Iris pigment epithelial cell (primary cell): ENCODE data around the gene EMD.

ENCODE experiments used
- DNase-seq: peaks from one replicate; pipeline ENCODE4 v3.0.0-alpha.2; 2011; ENCODE audit warnings: low read depth

EMD gene

DNA sequence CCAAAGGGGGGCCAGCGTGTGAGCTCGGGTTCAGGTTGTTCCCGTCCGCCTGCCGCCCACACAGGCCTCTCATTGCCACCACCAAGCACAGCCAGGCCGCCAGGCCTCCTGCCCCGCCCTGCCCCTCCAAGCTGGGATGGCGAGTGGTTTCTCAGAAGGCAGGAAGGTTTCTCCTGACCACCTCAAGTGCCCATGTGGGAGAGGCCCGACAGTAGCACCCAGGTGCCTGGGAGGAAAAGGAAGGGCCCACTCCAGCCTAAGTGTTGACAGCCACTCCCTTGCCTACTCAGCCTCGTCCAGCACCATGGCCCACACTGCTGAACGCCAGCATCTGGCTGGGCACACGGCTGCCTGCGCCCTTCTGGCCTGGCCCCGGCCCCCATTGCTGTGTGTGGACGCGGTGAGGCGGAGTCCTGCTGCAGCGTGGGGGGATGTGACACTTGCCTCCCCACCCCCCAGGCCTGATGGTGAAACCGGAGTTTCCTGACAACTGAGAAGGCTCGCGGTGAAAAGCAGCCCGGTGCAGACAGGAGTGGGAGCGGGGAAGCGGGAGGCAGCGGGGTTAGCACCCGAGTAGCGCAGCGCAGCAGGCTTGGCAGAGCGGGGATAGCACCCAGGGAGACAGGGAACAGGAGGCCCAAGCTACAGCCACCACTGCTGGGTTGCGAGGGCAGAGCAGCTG is 23.9 kb upstream of the EMD start:
- DNase-seq, result no peak

DNA sequence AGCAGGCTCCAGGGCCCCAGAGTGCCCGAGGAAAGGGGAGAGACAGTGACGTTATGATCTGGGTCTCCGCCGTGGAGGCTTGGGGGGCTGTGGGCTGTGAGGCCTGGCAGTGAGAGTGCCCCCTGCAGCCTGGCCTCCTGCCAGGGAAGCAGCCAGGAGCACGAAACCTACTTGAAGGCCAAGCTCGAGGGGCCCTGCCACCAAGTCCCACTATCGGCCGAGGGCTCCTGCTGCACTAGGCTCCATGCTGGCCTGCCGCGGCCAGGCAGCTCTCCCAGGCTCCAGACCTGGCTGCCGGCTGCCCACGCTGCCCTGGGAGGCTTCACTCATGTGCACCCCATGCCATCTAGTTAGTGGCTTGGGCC is 23.3 kb upstream of the EMD start:
- DNase-seq, result no peak

DNA sequence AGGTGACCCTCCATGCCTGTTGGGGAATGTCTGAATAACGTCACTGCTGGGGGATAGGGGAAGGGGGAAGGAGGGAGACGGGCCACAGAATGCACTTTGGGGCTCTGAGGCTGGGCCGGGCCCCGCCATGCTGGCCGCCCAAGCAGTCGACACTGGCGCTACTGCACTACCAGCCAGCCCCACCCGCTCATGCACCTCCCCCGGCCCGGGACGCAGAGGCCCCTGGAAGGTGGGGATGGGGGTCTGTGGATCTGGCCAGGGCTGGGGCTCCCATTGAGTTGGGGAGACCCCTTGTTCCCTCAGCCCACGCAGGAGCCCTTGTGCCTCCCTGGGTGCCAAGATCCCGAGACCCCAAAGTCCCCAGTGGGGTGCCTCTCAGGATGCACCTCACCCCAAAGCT is 22.5 kb upstream of the EMD start:
- no peak for DNase-seq

DNA sequence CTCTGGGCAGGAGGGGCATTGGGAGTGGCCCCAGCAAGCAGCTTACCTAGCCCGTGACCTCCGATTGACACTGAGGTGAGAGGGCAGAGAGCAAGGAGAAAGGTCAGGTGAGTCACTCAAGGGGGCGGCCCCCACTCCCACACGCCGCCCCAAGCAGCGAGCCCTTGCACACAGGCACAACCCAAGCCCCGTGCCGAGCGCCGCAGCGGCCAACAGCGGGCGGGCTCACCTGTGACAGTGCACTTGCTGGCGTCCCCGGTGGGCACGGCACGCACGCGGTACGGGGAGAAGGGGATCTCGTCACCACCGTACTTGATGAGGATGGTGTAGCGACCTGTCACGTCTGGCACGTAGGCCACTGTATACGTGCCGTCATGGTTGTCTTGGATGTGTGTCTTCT is 21.9 kb upstream of the EMD start:
- DNase-seq, result no peak

DNA sequence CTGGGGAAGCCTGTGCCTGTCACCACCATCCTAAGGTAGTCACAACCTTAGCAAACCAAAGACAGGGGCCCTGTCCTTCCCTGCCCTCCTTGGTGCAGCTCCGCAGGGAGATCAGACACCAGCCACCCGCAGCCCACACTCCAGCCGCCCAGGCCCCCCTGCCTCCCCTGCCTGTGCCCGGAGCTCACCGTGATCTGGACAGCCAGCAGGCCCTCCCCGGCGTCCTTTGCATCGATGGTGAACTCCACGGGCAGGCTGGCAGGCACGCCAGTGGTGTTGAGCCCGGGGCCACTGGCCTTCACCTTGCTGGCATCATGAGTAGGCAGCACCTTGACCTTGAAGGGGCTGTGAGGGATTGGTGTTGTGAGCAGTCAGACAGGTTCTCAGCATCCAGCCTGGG is 21.1 kb upstream of the EMD start:
- no peak for DNase-seq

DNA sequence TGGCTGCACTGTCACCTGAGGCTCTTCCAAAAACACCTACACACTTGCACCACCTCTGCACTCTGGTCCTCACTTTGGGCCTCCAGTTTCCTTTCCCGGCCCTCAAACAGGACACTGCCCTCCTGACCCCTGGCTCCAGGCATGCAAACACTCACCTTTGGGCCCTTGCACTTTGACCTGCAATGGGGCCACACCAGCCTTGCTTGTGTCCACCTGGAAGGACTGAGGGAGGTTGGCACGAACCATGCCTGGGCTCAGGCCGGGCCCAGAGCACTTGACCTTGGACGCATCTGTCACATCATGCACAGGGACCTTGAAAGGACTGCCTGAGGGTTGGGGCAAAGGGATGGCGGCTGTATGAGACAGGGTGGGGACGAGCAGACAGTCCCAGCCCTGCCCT is 20.3 kb upstream of the EMD start:
- no peak for DNase-seq

DNA sequence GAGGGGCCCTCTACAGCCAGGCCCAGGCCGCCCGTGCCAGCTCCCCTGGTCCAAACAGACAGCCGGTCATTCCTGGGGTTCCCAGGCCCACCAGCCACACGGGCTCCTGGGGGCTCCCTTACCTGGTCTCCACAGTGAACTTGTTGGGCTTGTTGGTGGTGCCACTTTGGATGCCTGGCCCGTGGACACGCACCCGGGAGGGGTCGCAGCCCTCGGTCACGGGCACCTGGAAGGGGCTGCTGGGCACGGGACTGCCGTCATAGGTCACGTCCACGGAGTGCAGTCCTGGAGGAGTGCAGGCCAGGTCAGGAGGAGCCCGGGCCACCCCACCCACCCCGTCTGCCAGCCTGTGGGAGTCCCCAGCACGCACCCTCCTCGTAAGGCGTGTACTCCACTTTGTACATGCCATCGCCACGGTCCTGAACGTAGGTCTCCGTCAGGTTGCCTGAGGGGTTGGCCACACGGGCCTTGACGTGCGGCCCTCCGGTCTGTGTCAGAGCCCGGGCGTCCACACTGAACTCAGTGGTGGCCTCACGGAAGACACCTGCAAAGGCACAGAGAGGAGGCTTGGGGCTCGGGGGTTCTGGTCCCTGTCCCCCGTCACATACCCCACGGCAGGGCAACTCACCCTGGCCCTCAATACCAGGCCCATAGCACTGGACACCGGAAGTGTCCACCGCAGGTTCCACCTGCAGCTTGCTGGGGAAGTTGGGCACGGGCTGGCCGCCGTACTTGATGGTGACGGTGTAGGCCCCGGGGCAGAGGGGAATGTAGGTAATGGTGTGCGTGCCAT is 19.5 kb upstream of the EMD start:
- no peak for DNase-seq

DNA sequence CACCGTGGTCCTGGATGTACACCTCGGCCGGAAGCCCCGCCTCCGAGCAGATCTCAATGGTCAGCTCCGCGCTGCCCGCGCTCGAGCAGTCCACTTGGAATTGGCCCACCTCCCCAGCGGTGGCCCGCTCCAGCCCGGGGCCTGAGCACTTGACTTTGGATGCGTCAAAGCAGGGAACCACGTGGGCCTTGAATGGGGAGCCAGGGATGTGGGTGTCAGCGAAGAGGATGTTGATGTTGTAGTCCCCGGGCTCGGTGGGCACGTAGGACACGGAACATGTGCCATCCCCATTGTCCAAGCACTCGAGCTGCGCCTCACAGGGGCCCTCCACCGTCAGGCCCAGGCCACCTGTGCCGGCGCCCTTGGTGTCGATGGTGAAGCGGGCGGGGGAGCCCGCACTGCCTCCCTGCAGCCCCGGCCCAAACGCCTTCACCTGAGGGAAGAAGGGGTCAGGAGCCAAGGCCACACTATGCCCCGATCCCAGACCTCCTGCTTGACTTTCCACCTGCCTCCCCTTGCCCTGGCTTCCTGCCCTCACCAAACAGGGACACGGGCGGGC is 18.9 kb upstream of the EMD start:
- DNase-seq, result no peak

DNA sequence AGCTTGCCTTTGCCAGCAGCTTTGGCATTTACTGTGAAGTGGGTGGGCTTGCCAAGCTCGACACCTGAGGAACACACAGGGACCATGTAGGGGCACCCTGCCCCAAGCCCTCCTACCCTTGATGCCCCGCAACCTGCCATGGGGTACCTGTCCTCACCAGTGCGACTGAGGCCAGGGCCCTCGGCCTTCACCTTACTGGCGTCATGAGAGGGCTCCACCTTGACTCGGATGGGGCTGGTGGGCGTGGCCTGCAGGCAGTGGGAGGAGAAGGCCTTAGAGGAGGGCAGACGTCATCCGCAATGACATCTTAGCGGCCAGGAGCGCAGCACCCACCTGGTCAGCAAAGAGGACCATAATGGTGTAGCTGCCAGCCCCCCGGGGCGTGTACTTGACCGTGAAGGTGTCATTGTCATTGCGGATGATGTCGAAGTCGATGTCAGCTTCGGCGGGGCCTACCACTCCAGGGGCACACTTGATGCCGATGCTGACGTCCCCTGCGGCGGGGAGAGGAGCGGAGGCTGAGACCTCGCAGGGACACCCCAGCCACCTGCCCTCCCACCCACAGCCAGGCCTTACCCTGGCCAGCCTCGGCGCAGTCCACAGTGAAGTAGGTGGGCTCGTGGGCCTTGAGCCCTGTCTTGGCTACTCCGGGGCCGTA is 16.9 kb upstream of the EMD start:
- DNase-seq, result no peak

DNA sequence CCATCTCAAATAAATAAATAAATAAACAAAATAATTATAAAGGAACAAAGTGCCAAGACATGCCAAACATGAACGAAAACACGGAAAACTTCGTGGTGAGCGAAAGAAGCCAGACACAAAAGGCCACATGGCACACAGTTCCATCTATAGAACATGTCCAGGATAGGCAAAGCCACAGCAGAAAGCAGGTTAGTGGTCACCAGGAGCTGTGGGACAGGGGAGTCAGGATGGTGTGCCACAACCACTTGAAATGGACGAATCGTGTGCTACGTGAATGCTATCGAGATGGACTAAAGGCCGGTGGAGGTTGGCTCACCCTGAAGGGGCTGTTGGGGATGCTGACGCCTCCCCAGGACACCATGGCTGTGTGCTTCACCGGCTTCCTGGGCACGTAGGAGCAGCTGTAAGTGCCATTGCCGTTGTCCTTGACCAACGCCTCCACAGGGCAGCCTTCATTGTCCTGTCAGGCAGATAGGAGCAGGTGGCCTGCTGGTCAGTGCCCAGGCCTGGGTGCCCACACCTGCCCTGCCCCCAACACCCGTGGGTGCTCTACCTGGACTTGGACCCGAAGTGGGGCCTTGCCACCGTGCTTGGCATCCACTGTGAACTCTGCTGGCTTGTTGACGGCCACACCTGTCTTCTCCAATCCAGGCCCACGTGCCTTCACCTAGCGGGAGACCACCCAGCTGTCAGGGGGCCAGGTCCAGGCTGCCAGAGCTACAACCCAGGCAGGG is 15.2 kb upstream of the EMD start:
- DNase-seq, result no peak

DNA sequence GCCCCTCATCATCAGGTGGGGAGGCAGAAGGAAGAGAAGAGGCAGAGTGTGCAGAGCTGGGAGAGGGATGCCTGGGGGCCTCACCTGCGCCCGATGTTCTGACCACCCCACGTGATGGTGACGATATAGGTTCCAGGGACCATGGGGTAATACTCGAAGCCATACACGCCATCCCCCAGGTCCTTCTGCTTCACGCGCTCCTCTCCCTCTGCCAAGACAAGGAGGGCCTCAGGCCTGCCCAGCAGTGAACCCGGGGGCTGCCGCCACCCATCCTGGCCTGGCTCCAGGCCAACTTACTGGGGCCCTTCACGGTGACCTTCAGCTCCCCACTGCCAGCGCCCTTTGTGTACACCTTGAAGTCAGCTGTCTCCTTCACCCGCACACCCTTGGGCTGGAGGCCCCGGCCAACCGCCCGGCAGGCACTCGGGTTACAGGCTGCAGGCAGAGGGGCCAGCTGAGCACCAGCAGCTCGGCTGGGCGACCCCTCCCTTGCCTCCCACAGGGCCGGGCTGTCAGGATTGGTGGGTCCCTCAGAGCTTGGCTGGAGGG is 14.0 kb upstream of the EMD start:
- DNase-seq, result no peak

DNA sequence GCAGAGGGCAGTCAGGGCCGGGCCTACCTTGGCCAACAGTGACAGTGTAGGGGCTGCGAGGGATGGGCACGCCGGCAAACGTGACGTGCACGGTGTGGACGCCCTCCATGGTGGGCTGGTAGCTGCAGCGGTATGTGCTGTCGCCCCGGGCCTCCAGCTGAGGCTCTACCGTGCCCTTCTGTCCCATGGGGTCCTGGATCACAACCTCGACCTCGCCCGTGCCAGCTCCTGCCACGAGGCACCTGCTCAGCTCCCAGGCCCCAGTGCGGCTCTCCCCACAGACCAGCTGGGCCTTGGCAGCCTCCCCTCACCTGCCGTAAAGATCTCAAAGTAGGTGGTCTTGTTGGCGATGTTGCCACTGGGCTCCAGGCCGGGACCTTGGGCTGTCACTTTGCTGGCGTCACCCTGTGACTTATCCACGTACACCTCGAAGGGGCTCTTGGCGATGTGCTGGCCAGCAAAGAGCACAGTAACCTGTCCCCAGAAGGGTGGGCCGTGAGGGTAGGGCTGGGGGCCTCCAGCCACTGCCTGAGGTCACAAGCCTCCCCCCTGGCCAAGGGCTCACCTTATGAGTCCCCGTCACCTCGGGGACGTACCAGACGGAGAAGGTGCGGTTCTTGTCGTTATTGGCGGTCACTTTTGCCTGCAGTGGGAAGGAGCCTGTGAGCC is 13.0 kb upstream of the EMD start:
- DNase-seq, result no peak

DNA sequence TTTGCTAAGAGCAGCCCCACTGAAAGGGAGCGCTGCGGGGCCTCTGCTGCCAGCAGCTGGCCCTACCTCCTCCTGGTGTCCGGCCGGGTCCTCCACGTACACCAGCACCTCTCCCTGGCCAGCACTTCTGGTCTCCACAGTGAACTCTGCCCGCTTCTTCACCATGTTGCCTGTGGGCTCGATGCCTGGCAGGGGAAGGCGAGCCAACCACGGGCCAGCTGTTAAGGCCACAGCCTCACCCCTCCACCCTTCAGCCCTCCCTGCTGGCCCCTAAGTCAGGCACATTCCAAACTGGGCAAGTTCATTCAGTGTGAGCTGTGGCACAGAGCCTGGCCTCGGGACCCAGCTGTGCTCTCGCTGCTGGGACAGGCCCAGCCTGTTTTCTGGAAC is 12.4 kb upstream of the EMD start:
- no peak for DNase-seq

DNA sequence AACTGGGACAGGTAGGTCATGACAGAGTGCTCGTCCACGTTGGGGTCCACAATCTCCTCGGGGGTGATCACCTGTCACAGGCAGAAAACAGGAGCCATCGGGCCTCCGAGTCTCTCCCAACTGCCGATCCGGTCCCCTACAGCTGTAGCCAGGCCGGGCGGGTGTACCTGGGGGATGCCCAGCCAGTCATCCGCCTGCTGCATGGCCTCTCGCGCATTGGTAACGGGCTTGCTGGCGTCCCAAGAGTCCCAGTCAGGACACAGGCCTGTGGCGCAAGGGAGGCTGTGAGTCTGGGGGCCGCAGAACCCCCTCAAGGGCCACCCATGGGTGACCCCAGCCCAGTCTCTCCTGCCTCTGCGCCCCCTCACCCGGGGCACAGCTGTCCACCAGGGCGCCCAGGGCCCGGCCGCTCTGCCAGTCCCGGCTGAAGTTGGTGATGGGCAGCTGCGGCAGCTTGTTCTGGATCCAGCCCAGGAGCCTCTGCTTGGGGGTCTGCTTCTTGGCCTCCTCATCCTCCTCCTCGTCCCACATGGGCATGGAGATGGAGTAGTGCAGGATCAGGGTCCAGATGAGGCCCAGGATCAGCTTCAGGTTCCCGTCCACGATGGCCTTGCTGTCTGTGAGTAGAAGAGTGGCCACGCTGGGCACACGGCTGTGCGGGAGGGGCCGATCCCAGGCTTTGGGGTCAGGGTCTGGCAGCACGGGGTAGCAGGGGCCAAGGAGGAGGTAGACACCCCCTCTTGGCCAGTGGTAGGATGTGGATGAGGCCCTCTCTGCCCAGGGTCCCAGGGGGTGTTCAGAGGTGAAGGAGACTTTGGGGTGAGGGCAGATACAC is 11.4 kb upstream of the EMD start:
- no peak for DNase-seq

DNA sequence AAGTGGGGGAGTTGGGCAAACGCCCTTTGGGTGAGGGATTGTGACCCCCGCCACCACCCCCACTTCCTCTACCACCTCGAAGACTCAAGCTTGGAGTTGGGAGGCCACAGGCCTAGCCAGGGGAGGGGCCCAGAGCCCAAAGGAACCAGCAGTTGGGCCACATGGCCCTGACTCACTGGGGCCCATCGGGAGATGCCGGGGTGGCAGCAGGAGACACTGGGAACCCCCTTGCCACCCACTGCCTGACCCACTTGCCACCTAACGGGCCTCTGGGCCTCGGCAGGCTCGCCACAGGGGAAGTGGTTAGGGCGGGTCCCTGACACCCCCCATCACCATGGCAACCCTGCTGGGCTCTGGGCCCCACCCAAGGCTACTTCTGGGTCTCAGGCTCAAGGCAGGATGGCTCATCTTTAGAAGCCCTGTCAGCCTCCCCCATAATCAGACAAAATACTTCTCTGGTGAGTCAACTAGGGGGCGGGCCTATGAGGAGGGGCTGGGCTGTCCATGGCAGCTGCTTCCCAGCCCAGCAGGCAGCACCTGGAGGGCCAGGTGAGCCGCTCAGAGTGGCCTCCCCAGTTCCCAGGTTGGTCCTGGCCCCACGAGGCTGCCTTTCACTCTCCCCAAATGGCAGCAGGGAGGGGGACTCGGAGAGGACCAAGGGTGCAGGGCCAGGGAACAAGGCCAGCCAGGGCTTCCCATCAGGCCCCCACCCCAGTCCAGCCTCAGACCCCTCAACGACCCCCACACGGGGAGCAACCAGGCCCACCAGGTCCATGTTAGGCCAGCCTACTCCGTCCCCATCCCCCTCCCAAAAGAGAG is 10.3 kb upstream of the EMD start:
- peak; percentile 94 for DNase-seq

DNA sequence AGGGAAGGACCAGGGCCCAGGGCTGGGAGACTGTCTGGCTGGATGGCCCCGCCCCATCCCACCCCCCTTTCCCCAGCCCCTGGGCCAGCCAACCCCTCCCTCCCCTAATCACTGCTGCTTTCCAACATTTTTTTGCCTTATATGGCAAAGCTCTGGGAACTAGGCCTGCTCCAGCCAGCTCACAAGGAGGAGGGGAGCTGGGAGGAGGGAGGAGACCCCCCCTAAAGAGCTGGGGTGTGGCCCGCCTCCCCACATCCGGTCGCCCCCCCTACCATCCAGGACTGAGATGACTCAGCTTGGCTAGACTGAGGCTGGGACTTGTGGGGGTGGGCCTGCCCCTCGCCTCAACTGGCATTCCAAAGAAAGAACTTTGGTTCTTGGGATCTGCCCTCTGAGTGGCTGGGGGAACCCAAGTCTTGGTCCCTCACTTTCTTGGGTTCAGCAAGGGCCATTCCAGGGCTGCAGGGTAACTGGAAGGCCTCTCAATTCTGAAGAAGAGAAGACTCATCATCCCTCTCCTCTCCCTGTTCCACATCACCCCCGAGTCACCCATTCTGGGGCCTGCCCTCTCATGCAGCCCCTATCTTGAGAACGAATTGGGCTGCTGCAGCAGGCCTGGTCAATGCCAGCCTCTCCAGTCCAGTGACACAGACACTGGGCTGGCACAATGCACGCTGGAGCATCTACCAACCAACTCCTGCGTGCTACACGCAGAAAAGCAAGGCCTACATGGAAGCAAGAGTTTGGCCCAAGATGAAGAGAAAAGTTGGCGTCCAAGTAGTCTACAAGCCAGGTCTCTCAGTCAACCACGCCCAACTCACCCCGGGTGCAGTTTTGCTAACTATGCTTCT is 9.4 kb upstream of the EMD start:
- DNase-seq, result peak; percentile 96

DNA sequence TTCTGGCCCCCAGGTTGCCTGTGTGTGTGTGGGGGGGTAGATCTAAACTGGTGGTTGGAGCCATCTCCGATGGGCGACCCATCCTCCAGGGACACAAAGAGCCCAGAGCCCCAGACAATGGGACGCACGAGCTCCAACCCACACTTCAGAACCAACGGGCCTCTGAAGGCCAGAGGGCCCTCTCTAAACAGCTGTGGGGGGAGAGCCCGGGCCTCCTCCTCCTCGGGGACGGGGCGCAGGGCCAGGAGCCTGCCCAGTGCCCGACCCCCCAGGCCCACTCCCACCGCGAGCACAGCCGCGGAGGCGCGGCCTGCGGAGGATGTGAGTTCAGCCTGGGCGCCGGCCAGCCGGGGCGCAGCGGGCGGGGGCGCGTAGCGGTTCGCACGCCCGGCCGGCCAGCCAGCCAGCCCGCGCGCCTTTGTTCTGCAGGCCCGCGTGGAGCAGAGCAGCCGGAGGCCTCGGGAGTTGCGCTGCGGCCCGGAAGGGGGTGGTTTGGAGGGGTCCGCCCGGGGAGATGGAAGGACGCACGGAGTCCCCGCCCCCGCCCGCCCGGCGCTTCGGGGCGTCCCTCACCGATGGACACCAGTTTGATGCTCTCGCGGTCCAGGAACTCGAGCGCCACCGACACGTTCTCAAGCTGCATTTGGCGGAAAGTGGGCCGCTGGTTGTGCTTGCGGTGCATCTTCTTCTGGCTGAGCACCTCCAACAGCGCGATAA is 8.6 kb upstream of the EMD start:
- DNase-seq, result peak; percentile 22
